GM12878 (cell line): ENCODE data around the gene CERCAM.

Source experiments
- BCL11A ChIP-seq: IDR thresholded peaks from 2 replicates; pipeline ENCODE4 v1.6.1; 2011; ENCODE audit warnings: low read depth, low read length
- BRCA1 ChIP-seq: IDR thresholded peaks from 2 replicates; pipeline ENCODE4 v1.6.1; 2011; ENCODE audit warnings: low read depth, low read length, improper control_type of control experiment
- CBX5 ChIP-seq: sonication (generic); IDR thresholded peaks from 2 replicates; pipeline ENCODE4 v1.6.1; 2016; ENCODE audit warnings: low read depth, moderate library complexity, mild to moderate bottlenecking, inconsistent platforms
- CREM ChIP-seq: IDR thresholded peaks from 2 replicates; pipeline ENCODE4 v1.6.1; 2014; ENCODE audit warnings: antibody characterized with exemption, low read depth
- EP300 ChIP-seq, 2 experiments: fragments of 150-350 bp in 1 of 2; IDR thresholded peaks; 2 replicates each; pipeline ENCODE4 v1.6.1; 2011 to 2012; ENCODE audit warnings: low read depth in 2 of 2, low read length in 2 of 2, borderline replicate concordance in 1 of 2, improper control_type of control experiment in 1 of 2, inconsistent platforms in 1 of 2; ENCODE audit not compliant: control insufficient read depth in 1 of 2
- NR2C2 ChIP-seq: IDR thresholded peaks from 2 replicates; pipeline ENCODE4 v1.6.1; 2011; ENCODE audit warnings: borderline replicate concordance, low read depth; ENCODE audit not compliant: control insufficient read depth, insufficient read length
- POLR2A ChIP-seq: IDR thresholded peaks from 2 replicates; pipeline ENCODE4 v1.6.1; 2011; ENCODE audit warnings: low read depth, mild to moderate bottlenecking, low read length
- RELA ChIP-seq: fragments of 450-650 bp; IDR thresholded peaks from 2 replicates; pipeline ENCODE4 v1.8.0; 2014; ENCODE audit warnings: borderline replicate concordance; ENCODE audit not compliant: partially characterized antibody
- TF ChIP-seq, protein P1 (sequence below), 3 experiments: IDR thresholded peaks in 2 of 3; conservative IDR thresholded peaks in 1 of 3; 2 replicates each; pipeline ENCODE4 v1.5.1; 2011; ENCODE audit warnings: low read depth in 3 of 3, low read length in 3 of 3, mild to moderate bottlenecking in 3 of 3, control low read depth in 2 of 3, moderate library complexity in 2 of 3, inconsistent platforms in 1 of 3, mixed read lengths in 1 of 3; ENCODE audit not compliant: control insufficient read depth in 2 of 3, insufficient read depth in 1 of 3; ENCODE audit errors: extremely low read depth in 1 of 3

GRCh38 chr9:128409978-128410377, 10.7 kb upstream of the CERCAM start:
- TF ChIP-seq, protein P1, sequence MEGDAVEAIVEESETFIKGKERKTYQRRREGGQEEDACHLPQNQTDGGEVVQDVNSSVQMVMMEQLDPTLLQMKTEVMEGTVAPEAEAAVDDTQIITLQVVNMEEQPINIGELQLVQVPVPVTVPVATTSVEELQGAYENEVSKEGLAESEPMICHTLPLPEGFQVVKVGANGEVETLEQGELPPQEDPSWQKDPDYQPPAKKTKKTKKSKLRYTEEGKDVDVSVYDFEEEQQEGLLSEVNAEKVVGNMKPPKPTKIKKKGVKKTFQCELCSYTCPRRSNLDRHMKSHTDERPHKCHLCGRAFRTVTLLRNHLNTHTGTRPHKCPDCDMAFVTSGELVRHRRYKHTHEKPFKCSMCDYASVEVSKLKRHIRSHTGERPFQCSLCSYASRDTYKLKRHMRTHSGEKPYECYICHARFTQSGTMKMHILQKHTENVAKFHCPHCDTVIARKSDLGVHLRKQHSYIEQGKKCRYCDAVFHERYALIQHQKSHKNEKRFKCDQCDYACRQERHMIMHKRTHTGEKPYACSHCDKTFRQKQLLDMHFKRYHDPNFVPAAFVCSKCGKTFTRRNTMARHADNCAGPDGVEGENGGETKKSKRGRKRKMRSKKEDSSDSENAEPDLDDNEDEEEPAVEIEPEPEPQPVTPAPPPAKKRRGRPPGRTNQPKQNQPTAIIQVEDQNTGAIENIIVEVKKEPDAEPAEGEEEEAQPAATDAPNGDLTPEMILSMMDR (IDR thresholded peaks at IDR 0.05 in 2 of 3, conservative IDR thresholded peaks at IDR 0.05 in 1 of 3; ENCODE audit: control insufficient read depth in 2 of 3, extremely low read depth in 1 of 3, insufficient read depth in 1 of 3, low read depth in 3 of 3, low read length in 3 of 3): 0 out of 6 replicates have a peak, but pooled peaks of 1 of the 3 experiments have one; percentile 10
- no peak for TF ChIP-seq POLR2A
- TF ChIP-seq RELA: no peak
- TF ChIP-seq BRCA1: no peak
- no peak for TF ChIP-seq CBX5
- no peak for TF ChIP-seq BCL11A
- no peak for TF ChIP-seq CREM
- no peak for TF ChIP-seq EP300 (IDR thresholded peaks at IDR 0.05; ENCODE audit: borderline replicate concordance in 1 of 2, control insufficient read depth in 1 of 2, low read depth in 2 of 2, low read length in 2 of 2)
- TF ChIP-seq NR2C2: no peak
